ENCODE results near the gene KNDC1. TPM values are rescaled to one million over a fixed set of nuclear protein-coding genes. Genes with fewer than 3 reads are reported as not detected.

Gene KNDC1
- total and polyA plus RNA-seq, 2 of the 13 experiments (the other 11 are each of a cell fraction or from before 2014, with no cell fraction given) = 0.69 TPM; not detected in 1

DNA sequence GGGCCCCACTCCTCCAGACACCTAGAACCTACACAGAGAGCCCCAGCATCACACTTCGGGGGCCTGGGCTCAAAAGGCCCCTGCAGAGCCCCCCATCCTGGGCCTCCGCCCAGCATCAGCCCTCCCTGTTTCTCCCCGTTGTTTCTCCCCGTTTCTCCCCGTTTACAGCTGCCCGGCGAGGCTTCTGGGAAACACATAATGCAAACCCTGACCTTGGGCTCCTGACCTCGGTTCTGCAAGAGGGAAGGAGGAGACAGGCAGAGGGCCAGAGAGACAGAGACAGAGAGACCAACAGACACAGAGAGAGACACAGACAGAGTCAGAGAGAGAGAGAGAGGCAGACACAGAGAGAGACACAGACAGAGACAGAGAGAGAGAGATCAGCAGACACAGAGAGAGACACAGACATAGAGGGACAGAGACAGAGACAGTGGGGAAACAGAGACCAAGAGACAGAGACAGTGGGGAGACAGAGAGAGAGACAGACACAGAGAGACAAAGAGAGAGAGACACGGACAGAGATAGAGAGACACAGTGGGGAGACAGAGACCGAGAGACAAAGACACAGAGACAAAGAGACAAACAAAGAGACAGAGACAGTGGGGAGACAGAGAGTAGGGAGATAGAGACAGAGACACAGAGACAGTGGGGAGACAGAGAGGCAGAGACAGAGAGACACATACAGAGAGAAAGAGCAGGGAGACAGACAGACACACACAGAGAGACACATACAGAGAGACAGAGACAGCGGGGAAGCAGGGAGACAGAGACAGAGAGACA lies 90.1 kb downstream of the KNDC1 start:
- no peaks in the 10 kb centered on the region for H3K79me2 ChIP-seq (ENCODE audit: insufficient read depth, low read length)
- H3K4me2 ChIP-seq (ENCODE audit: low read depth, low read length) = no peak overlapping the region
- ChIA-PET POLR2A (no interaction called here), CTCF (ENCODE audit: low intra/inter-chr PET ratio, low total read pairs) (no interaction called here)
- no peak overlapping the region for H3K9ac ChIP-seq (ENCODE audit: insufficient read depth, low read depth, low read length)
- in situ Hi-C loops (cut with HindIII; ENCODE audit: extremely low pct_ligation_motif_present, low pct_unique_long_range_greater_than_20kb) = no loop called here
- H3K9me3 ChIP-seq (ENCODE audit: low read length) = no peaks in the 10 kb centered on the region
- H3K27me3 ChIP-seq (ENCODE audit: control insufficient read depth in 1 of 2, insufficient read depth in 2 of 2, low read length in 2 of 2) = peaks cover 24 to 72% of the 10 kb centered on the region in 2 experiments
- WGBS (ENCODE audit: low lambda C conversion rate) = 9% methylated on average over 11 of the region's 11 CpGs
- no peak overlapping the region for H2AFZ ChIP-seq (ENCODE audit: low read length)
- DNase-seq (ENCODE audit: low spot score) = no peak
- H3K4me3 ChIP-seq (replicated peaks in 1 of 3; ENCODE audit: insufficient read depth in 1 of 3, low read depth in 2 of 3, low read length in 3 of 3) = no peak overlapping the region
- FAIRE-seq = no peak
- no TSS peak for BruUV-seq (replicated peaks)
- no peaks in the 10 kb centered on the region for H4K20me1 ChIP-seq (ENCODE audit: insufficient read depth, low read length)
- no peaks in the 10 kb centered on the region for H3K36me3 ChIP-seq (replicated peaks in 1 of 2; ENCODE audit: control insufficient read depth in 1 of 2, insufficient read depth in 2 of 2, low read length in 2 of 2)
- ATAC-seq = no peak
- peak; percentile 43; the same call in 1 of the 2 replicates for TF ChIP-seq ATM (IDR thresholded peaks at IDR 0.05; ENCODE audit: borderline replicate concordance)
- 0 out of 4 replicates have a peak, but pooled peaks of 1 of the 2 experiments have one; percentile 19 for TF ChIP-seq NR2F1 (CRISPR knock-in tag; IDR thresholded peaks at IDR 0.05)
- TF ChIP-seq NCOA5 (CRISPR knock-in tag; IDR thresholded peaks at IDR 0.05) = no peak
- peaks cover 30% of the 10 kb centered on the region for H3K4me1 ChIP-seq (ENCODE audit: insufficient read depth, low read length)
- intact Hi-C loops (cut with micrococcal nuclease; ENCODE audit: unreplicated experiment) = no loop called here
- no peak overlapping the region for H3K27ac ChIP-seq (ENCODE audit: extremely low read length, insufficient read depth, low read length)

DNA sequence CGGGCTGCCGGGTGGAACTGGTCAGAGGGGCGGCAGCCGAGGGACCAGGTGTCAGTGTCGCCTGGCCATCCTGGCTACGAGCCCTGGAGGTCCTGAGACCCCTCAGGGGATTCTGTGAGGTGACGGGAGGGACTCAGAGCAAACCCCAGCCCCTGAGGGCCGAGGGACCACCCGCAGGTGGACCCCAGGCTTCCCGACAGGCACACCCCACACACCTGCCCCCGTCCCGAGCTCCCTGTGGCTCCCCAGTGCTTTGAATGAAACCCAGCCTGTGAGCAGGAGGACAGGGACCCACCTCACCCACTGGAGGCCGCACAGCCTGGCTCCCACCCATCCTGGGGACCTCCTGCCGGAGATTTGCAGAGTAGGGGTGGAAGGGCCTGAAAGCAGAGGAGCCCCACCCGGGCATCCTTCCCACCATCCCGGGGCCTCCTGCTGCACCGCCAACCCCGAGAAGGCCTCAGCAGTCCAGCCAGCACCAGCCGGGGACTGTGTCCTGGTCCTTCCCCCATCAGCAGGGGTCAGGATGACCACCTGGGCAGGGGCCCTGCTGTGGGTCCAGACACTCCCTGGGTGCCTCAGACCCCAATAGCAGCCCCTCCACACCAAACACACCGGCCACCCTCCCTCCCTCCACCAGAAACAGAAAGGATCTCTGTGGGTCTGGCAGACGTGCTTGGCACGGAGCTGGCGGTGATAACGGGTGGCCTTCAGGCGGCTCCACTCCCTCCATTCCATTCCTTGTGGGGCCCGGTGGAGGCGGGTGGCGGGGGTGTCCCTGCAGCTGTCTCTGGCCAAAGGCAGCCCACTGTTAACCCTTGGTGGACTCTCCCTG lies 91.6 kb downstream of the KNDC1 start:
- no peak overlapping the region for H3K9ac ChIP-seq (ENCODE audit: insufficient read depth, low read depth, low read length)
- H3K36me3 ChIP-seq (replicated peaks in 1 of 2; ENCODE audit: control insufficient read depth in 1 of 2, insufficient read depth in 2 of 2, low read length in 2 of 2) = no peaks in the 10 kb centered on the region
- H3K79me2 ChIP-seq (ENCODE audit: insufficient read depth, low read length) = no peaks in the 10 kb centered on the region
- no peak overlapping the region for H2AFZ ChIP-seq (ENCODE audit: low read length)
- peaks cover 26 to 76% of the 10 kb centered on the region in 2 experiments for H3K27me3 ChIP-seq (ENCODE audit: control insufficient read depth in 1 of 2, insufficient read depth in 2 of 2, low read length in 2 of 2)
- intact Hi-C loops (cut with micrococcal nuclease; ENCODE audit: unreplicated experiment) (no loop called here), in situ Hi-C loops (cut with HindIII; ENCODE audit: extremely low pct_ligation_motif_present, low pct_unique_long_range_greater_than_20kb) (no loop called here)
- H3K4me2 ChIP-seq (ENCODE audit: low read depth, low read length) = no peak overlapping the region
- FAIRE-seq = no peak
- ChIA-PET POLR2A (no interaction called here), CTCF (ENCODE audit: low intra/inter-chr PET ratio, low total read pairs) (no interaction called here)
- no TSS peak for BruUV-seq (replicated peaks)
- H3K27ac ChIP-seq (ENCODE audit: extremely low read length, insufficient read depth, low read length) = no peak overlapping the region
- no peak overlapping the region for H3K4me3 ChIP-seq (replicated peaks in 1 of 3; ENCODE audit: insufficient read depth in 1 of 3, low read depth in 2 of 3, low read length in 3 of 3)
- H3K4me1 ChIP-seq (ENCODE audit: insufficient read depth, low read length) = peaks cover 15% of the 10 kb centered on the region
- no peaks in the 10 kb centered on the region for H3K9me3 ChIP-seq (ENCODE audit: low read length)
- WGBS (ENCODE audit: low lambda C conversion rate) = 6% methylated on average over 8 of the region's 28 CpGs
- no peak for ATAC-seq
- H4K20me1 ChIP-seq (ENCODE audit: insufficient read depth, low read length) = no peaks in the 10 kb centered on the region
- no peak for DNase-seq (ENCODE audit: low spot score)
- TF ChIP-seq ZNF678 (CRISPR knock-in tag; IDR thresholded peaks at IDR 0.05) (no peak), ZNF619 (CRISPR knock-in tag; IDR thresholded peaks at IDR 0.05) (no peak), ZNF225 (CRISPR knock-in tag; IDR thresholded peaks at IDR 0.05) (no peak), RFXANK (CRISPR knock-in tag; IDR thresholded peaks at IDR 0.05) (no peak), ZFYVE20 (CRISPR knock-in tag; IDR thresholded peaks at IDR 0.05; ENCODE audit: borderline replicate concordance, low read depth) (no peak), ZNF557 (CRISPR knock-in tag; IDR thresholded peaks at IDR 0.05) (no peak), HMG20A (CRISPR knock-in tag; IDR thresholded peaks at IDR 0.05; ENCODE audit: borderline replicate concordance) (no peak), ZMYM3 (CRISPR knock-in tag; IDR thresholded peaks at IDR 0.05) (no peak), NR2F6 (IDR thresholded peaks at IDR 0.05) (no peak), NR2F6 (CRISPR knock-in tag; IDR thresholded peaks at IDR 0.05) (no peak), ZNF558 (CRISPR knock-in tag; IDR thresholded peaks at IDR 0.05; ENCODE audit: borderline replicate concordance) (no peak)
- TF ChIP-seq, protein P1, sequence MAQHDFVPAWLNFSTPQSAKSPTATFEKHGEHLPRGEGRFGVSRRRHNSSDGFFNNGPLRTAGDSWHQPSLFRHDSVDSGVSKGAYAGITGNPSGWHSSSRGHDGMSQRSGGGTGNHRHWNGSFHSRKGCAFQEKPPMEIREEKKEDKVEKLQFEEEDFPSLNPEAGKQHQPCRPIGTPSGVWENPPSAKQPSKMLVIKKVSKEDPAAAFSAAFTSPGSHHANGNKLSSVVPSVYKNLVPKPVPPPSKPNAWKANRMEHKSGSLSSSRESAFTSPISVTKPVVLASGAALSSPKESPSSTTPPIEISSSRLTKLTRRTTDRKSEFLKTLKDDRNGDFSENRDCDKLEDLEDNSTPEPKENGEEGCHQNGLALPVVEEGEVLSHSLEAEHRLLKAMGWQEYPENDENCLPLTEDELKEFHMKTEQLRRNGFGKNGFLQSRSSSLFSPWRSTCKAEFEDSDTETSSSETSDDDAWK (CRISPR knock-in tag; IDR thresholded peaks at IDR 0.05) = no peak
- TF ChIP-seq, protein P2, sequence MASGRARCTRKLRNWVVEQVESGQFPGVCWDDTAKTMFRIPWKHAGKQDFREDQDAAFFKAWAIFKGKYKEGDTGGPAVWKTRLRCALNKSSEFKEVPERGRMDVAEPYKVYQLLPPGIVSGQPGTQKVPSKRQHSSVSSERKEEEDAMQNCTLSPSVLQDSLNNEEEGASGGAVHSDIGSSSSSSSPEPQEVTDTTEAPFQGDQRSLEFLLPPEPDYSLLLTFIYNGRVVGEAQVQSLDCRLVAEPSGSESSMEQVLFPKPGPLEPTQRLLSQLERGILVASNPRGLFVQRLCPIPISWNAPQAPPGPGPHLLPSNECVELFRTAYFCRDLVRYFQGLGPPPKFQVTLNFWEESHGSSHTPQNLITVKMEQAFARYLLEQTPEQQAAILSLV (CRISPR knock-in tag; IDR thresholded peaks at IDR 0.05; ENCODE audit: borderline replicate concordance) = no peak

Data from HepG2 (cell line).